Stimulated activated CD4-positive, alpha-beta T cell treated with anti-CD3 and anti-CD28 coated beads, Interleukin-2, amount 100 ng/mL, for 4 hours (primary cell): ENCODE data around the gene CORO7.
"Not testable (repeated sequence)": the region's sequence is repeated elsewhere in the genome, so short reads cannot be mapped to it uniquely, and the experiment has no call there.

ENCODE experiments used
- DNase-seq: peaks from one replicate; pipeline ENCODE4 v3.0.0-alpha.2; 2020; ENCODE audit warnings: low read depth

CORO7 gene

GRCh38 chr16:4401510-4401909, 14.9 kb downstream of the CORO7 start:
- no peak for DNase-seq

GRCh38 chr16:4401094-4401501, 15.3 kb downstream of the CORO7 start:
- no peak for DNase-seq

- DNase-seq, result no peak
These were observed 17.2 kb downstream of the CORO7 start for GRCh38 chr16:4399001-4399730.

- DNase-seq, result no peak
These were observed 21.2 kb downstream of the CORO7 start for GRCh38 chr16:4395055-4395726.

DNA sequence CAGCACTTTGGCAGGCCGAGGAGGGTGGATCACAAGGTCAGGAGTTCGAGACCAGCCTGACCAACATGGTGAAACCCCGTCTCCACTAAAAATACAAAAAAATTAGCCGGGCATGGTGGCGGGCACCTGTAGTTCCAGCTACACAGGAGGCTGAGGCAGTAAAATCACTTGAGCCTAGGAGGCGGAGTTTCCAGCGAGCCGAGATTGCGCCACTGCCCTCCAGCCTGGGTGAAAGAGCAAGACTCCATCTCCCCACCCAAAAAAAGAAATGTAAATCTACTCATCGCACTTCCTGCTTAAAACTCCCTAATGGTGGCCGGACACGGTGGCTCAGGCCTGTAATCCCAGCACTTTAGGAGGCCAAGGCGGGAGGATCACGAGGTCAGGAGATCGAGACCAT, 22.5 kb downstream of the CORO7 start:
- not testable (repeated sequence) for DNase-seq

GRCh38 chr16:4393240-4393600, 23.2 kb downstream of the CORO7 start:
- DNase-seq, result no peak

- no peak for DNase-seq
These were observed 23.8 kb downstream of the CORO7 start for GRCh38 chr16:4392382-4393239.

- no peak for DNase-seq
These were observed 24.6 kb downstream of the CORO7 start for GRCh38 chr16:4391631-4392381.

DNA sequence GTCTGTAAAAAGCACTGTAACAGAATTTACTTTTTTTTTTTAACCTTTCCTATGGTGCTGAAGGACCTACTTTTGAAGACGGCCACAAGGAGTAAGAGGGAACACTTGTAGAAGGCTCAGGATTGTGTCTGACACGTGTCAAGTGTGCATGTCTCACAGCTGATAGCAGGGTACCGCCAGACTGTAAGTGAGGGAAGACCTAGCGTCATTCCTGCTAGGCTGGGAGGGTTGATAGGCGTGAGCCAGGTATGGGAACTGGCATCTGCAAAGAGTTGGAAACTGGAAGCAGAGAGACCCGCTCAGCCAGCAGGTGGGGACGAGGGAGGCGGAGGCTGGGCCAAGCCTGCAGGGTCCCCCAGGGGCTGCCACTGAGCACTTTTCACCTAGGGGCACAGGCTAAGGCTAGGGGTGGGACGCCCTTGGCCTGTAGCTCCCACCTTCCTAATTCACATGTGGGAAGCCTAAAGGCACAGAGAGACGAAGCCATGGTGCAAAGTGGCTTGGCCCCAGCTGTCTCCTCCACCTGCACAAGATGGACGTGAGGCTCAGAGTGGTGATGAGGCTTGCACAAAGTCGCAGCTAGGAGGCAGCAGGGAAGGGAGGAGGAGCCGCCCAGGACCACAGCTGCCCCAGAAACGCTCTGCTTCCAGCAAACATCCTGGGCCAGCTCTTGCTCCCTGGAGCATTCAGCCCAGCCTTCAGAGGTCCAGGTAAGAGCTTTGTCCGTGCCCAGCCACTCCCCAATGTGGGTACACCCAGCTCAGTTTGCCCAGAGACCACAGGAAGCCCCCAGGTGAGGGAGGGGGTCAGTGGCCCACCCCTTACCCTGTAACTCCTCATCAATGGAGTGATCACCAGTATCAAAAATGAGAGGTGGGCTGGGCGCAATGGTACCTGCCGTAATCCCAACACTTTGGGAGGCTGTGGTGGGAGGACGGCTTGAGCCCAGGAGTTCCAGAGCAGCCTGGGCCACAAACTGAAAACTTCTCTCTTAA, 25.8 kb downstream of the CORO7 start:
- DNase-seq, result no peak

DNA sequence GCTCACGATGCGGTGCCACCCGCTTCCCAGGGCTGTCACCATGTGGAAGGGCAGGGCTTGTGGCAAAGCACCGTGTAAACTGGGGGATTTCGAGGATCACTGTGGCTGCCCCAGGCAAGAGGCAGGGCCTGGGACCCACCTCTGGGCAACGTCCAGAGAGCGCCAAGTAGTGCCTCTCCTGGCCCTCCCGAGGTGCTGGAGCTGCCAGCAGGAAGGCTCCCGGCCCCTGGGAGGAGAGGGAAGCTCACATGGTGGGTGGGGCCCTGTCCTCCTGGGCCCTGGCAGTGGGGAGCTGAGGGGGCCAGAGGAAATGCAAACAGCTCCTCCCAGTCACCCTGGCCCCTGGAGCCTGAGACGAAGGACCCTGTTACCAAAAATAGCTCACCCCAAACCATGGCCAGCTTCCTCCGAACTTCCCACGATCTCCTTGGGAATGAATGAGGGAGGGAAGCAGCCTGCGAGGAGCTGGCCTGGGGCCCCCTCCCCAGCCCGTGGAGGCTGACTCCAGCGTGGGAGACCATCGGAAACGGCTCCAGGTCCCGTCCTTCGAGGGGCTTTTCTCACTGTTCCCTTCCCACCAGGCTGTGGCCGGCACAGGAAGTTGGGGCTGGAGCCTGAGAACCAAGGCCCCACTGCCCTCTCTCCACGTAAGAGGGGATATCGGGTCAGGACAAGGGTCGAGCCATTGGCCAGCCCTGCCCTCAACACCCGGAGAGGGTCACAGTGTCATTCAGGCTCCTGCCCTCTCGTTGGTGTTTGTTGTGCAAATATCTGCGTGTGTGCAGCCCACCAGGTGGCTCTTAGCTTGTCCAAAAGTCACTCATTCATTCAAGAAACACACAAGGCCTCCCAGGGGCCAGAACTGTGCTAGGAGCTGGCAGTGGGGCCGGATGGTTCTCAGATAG, 27.1 kb downstream of the CORO7 start:
- no peak for DNase-seq

DNA sequence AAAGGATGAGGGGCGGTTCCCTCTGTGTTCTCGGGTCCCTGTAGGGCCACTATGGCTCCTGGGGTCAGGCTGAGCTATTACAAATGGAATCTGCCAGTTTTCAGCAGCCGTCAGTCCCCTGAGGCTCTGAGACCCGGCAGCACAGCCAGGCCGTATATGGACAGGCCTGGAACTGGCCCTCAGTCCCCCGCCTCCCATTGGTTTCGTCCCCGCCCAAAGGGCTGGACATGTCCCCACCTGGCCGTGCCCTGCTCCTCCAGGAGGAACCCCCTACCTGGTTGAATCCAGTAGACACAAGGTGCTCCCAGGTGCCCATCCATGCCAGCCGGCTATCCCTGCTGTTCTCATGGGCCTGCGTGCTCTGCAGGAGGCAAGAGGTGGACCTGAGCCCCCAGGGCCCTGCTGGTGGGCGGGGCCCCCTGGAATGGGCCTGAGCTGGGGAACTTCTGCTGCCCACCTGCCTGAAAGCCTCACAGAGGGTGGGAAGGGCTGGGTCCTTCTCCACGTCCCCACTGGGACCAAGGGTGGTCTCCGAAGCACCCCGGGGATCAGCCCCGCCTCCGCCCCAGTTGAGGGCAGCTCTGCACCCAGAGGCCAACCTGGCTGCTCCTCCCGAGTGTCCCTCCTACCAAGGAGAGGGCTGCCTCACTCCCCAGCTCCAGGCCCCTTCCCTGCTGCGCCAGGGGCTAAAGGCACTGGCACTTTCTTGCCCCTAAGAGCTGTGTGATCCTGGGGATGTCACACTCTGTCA, 27.9 kb downstream of the CORO7 start:
- DNase-seq, result no peak

- DNase-seq, result no peak
These were observed 28.6 kb downstream of the CORO7 start for GRCh38 chr16:4387781-4388180.

DNA sequence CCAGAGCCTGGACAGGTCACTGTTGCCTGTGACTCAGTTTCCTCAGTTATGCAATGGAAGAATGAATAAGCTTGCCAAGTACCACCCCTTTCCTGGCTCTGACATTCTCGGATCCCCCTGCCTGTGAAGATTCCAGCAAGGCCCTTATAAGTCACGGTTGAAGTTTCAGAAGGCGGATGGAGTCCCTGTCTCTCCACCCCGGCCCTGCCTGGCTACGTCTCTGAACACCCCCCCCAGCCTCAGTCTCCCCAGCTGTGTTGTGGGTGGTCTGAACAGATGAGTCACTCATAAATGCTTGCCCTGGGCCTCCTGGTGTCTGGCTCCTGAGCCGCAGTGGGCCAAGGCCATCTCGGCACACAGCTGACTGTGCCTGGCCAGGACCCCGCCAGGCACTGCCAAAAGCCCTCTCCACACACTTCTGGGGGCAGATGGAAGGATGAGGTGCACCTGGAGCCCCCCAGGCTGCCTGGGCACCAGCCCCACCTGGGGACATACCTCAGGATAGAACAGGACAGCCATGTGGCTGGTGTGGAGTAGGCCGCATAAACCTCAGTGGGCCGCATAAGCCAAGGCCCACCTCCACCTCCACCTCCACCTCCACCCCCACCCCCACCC, 29.3 kb downstream of the CORO7 start:
- DNase-seq, result no peak

- DNase-seq, result no peak
These were observed 30.0 kb downstream of the CORO7 start for GRCh38 chr16:4386451-4386805.

- no peak for DNase-seq
These were observed 30.5 kb downstream of the CORO7 start for GRCh38 chr16:4385789-4386450.

GRCh38 chr16:4385066-4385788, 31.2 kb downstream of the CORO7 start:
- no peak for DNase-seq

- DNase-seq, result no peak
These were observed 31.9 kb downstream of the CORO7 start for GRCh38 chr16:4384509-4384942.
